ENCODE measurements around the gene TFG.

The TFG gene

GRCh38 chr3:100700708-100701107, 8.6 kb upstream of the TFG start:
- TF ChIP-seq, protein P1, sequence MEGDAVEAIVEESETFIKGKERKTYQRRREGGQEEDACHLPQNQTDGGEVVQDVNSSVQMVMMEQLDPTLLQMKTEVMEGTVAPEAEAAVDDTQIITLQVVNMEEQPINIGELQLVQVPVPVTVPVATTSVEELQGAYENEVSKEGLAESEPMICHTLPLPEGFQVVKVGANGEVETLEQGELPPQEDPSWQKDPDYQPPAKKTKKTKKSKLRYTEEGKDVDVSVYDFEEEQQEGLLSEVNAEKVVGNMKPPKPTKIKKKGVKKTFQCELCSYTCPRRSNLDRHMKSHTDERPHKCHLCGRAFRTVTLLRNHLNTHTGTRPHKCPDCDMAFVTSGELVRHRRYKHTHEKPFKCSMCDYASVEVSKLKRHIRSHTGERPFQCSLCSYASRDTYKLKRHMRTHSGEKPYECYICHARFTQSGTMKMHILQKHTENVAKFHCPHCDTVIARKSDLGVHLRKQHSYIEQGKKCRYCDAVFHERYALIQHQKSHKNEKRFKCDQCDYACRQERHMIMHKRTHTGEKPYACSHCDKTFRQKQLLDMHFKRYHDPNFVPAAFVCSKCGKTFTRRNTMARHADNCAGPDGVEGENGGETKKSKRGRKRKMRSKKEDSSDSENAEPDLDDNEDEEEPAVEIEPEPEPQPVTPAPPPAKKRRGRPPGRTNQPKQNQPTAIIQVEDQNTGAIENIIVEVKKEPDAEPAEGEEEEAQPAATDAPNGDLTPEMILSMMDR (IDR thresholded peaks at IDR 0.05; ENCODE audit: borderline replicate concordance, insufficient read depth, low read depth, low read length), result no peak
- no peak overlapping the region for H3K4me3 ChIP-seq (ENCODE audit: low read depth, low read length)

- TF ChIP-seq, protein P1 (IDR thresholded peaks at IDR 0.05; ENCODE audit: borderline replicate concordance, insufficient read depth, low read depth, low read length), result no peak
- no peak overlapping the region for H3K4me3 ChIP-seq (ENCODE audit: low read depth, low read length)
These were observed 7.0 kb upstream of the TFG start for GRCh38 chr3:100702082-100702979.

DNA sequence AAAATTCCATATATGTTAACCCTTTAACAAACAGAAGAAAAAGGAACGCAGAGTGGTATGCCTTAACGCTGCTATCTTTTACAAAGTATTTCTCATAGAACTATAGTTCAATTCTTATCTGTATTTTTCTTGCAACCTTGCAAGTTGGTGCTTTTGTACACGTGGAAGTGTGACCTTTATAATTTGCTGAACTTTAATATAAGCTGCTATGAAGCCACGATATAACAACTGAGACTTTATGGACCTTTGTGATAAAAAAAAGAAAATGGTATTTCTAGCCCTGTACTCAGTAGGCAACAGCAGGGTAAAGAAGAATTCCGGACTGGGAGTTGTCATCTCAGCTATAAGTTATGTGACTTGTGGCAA, 6.3 kb upstream of the TFG start:
- no peak overlapping the region for H3K4me3 ChIP-seq (ENCODE audit: low read depth, low read length)
- TF ChIP-seq, protein P1 (IDR thresholded peaks at IDR 0.05; ENCODE audit: borderline replicate concordance, insufficient read depth, low read depth, low read length), result no peak

DNA sequence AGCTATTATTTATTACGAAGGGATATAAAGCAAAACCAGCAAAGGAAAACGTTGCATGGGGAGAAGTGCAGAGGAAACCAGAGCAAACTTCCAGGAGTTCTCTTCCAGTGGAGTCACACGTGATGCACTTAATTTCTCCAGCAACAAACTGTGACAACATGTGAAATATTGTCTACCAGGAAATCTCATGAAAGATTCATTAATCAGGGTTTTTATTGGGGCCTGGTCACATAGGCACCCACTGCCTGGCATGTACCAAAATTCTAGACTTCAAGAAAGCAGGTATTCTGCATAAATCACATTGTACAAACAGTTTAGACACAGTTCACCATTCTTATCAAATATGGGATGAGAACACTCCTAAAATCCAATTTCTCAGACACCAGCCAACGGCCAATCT, 5.4 kb upstream of the TFG start:
- TF ChIP-seq, protein P1 (IDR thresholded peaks at IDR 0.05; ENCODE audit: borderline replicate concordance, insufficient read depth, low read depth, low read length), result no peak
- no peak overlapping the region for H3K4me3 ChIP-seq (ENCODE audit: low read depth, low read length)

- H3K4me3 ChIP-seq (ENCODE audit: low read depth, low read length), result no peak overlapping the region
- TF ChIP-seq, protein P1 (IDR thresholded peaks at IDR 0.05; ENCODE audit: borderline replicate concordance, insufficient read depth, low read depth, low read length), result no peak
These were observed 2.9 kb upstream of the TFG start for GRCh38 chr3:100706365-100706764.

DNA sequence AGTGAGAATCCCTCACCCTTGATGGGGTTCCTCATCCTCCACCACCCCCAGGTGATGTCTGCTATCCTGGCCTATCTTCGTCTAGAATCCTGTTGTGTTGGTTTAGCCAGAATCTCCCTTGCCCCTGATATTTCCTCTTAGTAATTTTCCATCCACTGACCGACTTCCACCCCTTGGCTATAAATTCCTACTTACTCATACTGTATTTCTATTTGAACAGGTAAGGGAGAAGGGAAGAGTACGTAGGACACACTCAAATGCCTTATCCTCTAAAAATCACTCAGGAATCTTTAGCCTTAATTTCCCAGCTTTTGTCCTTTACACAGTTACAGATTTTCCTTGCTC, 678 bp upstream of the TFG start:
- H3K4me3 ChIP-seq (ENCODE audit: low read depth, low read length), result peak overlapping the region; percentile 24
- TF ChIP-seq, protein P1 (IDR thresholded peaks at IDR 0.05; ENCODE audit: borderline replicate concordance, insufficient read depth, low read depth, low read length), result no peak

GRCh38 chr3:100709842-100710260, 557 bp downstream of the TFG start:
- peak overlapping the region; percentile 88 for H3K4me3 ChIP-seq (ENCODE audit: low read depth, low read length)
- TF ChIP-seq, protein P1 (IDR thresholded peaks at IDR 0.05; ENCODE audit: borderline replicate concordance, insufficient read depth, low read depth, low read length), result no peak
